Natural killer cell (primary cell): ENCODE measurements around the gene HUNK. TPM values are rescaled to one million over a fixed set of nuclear protein-coding genes. Genes with fewer than 3 reads are reported as not detected.

Source experiments
- ATAC-seq, 3 donors: fragments of 150-1000 bp in 2 of 3; fragments of 200-7000 bp in 1 of 3; cut with Tn5 transposase; 1 replicate in 1 of 3; 2 replicates in 2 of 3; pipeline ENCODE4 v1.10.0; 2021; ENCODE audit warnings: mild to moderate bottlenecking in 2 of 3, moderate library complexity in 2 of 3
- DNase-seq, 2 donors: peaks; one replicate each; pipeline versions ENCODE4 v3.0.0 to v3.0.0-alpha.2; 2013 to 2021; ENCODE audit warnings: mixed read lengths in 1 of 2
- H3K27ac ChIP-seq: one replicate; pipeline ENCODE4 v1.5.1; 2013; ENCODE audit warnings: mild to moderate bottlenecking, low read length
- H3K27me3 ChIP-seq: one replicate; pipeline ENCODE4 v1.6.1; 2013; ENCODE audit warnings: low read length; ENCODE audit not compliant: control insufficient read depth, insufficient read depth
- H3K36me3 ChIP-seq: one replicate; pipeline ENCODE4 v1.6.1; 2013; ENCODE audit warnings: low read length; ENCODE audit not compliant: control insufficient read depth, insufficient read depth
- H3K4me1 ChIP-seq: one replicate; pipeline ENCODE4 v1.6.1; 2013; ENCODE audit warnings: low read length; ENCODE audit not compliant: control insufficient read depth, insufficient read depth
- H3K4me3 ChIP-seq: one replicate; pipeline ENCODE4 v1.5.1; 2013; ENCODE audit warnings: low read length
- H3K9me3 ChIP-seq: one replicate; pipeline ENCODE4 v1.6.1; 2013; ENCODE audit warnings: low read length; ENCODE audit not compliant: control insufficient read depth, insufficient read depth
- H3K27ac Mint-ChIP-seq, 2 donors: one replicate each; pipeline ENCODE4 v1.8.0; 2022; ENCODE audit warnings: mild to moderate bottlenecking in 2 of 2, mixed read lengths in 2 of 2, moderate library complexity in 1 of 2
- H3K27me3 Mint-ChIP-seq, 2 donors: one replicate each; pipeline ENCODE4 v1.8.0; 2022; ENCODE audit warnings: low read depth in 2 of 2, mixed read lengths in 2 of 2
- H3K36me3 Mint-ChIP-seq: one replicate; pipeline ENCODE4 v1.8.0; 2022; ENCODE audit warnings: mixed read lengths
- H3K4me1 Mint-ChIP-seq, 2 donors: one replicate each; pipeline ENCODE4 v1.8.0; 2022; ENCODE audit warnings: mixed read lengths in 2 of 2
- H3K4me3 Mint-ChIP-seq: one replicate; pipeline ENCODE4 v1.8.0; 2022; ENCODE audit warnings: mild to moderate bottlenecking, moderate library complexity, mixed read lengths
- H3K9me3 Mint-ChIP-seq, 2 donors: one replicate each; pipeline ENCODE4 v1.8.0; 2022; ENCODE audit warnings: mixed read lengths in 2 of 2
- CTCF ChIP-seq: fragments of 200-600 bp; IDR thresholded peaks from one replicate; pipeline ENCODE4 v1.8.0; 2022; ENCODE audit warnings: antibody characterized with exemption
- whole genome bisulfite sequencing: methylation state at CpG from one replicate; pipeline ENCODE4 v1.1.7; 2013; ENCODE audit warnings: missing lambda C conversion rate; ENCODE audit not compliant: insufficient coverage; 5-methylcytosine and 5-hydroxymethylcytosine counted together
- intact Hi-C: fragments of 100-400 bp; cut with micrococcal nuclease; formaldehyde crosslinking; loops from one replicate; pipeline ENCODE4 v1.14.2; 2022
- total RNA-seq, 4 donors: library from RNA; stranded (reverse); fragments of 120-200 nt in 1 of 4; gene quantifications; one replicate each; pipeline versions ENCODE4 v1.2.3 to v1.2.4, GENCODE V29; 2013 to 2022

The HUNK gene
- total RNA-seq, 3 donors from 2014 or later (not counting 1 experiment from before 2014, with no cell fraction given), result not detected

- no peak for DNase-seq
- no peak for TF ChIP-seq CTCF
- Histone ChIP-seq H3K4me1 (no peaks in the 10 kb centered on the region), H3K27me3 (no peaks in the 10 kb centered on the region), H3K27ac (no peak overlapping the region), H3K36me3 (no peaks in the 10 kb centered on the region), H3K4me3 (no peak overlapping the region), H3K9me3 (no peaks in the 10 kb centered on the region)
- Mint-ChIP-seq H3K27me3 (peaks cover 0 to 10% of the 10 kb centered on the region in 2 donors), H3K9me3 (no peaks in the 10 kb centered on the region), H3K4me1 (no peaks in the 10 kb centered on the region), H3K27ac (no peak overlapping the region), H3K4me3 (no peak overlapping the region), H3K36me3 (no peaks in the 10 kb centered on the region)
- intact Hi-C loops, result no loop called here
- ATAC-seq, result no peak
- 88% methylated on average over 9 of the region's 11 CpGs for WGBS
Measured at GRCh38 chr21:32001390-32001789, 128.6 kb downstream of the HUNK start.

GRCh38 chr21:32003411-32003810 is 130.6 kb downstream of the HUNK start:
- ATAC-seq (no peak), DNase-seq (no peak)
- Mint-ChIP-seq H3K4me1 (no peaks in the 10 kb centered on the region), H3K4me3 (no peak overlapping the region), H3K9me3 (no peaks in the 10 kb centered on the region), H3K36me3 (no peaks in the 10 kb centered on the region), H3K27ac (no peak overlapping the region), H3K27me3 (peaks cover 2 to 10% of the 10 kb centered on the region in 2 donors)
- Histone ChIP-seq H3K4me3 (no peak overlapping the region), H3K9me3 (no peaks in the 10 kb centered on the region), H3K4me1 (no peaks in the 10 kb centered on the region), H3K27ac (no peak overlapping the region), H3K36me3 (no peaks in the 10 kb centered on the region), H3K27me3 (no peaks in the 10 kb centered on the region)
- TF ChIP-seq CTCF, result no peak
- intact Hi-C loops, result no loop called here
- WGBS, result 83% methylated on average over 2 of the region's 2 CpGs

GRCh38 chr21:32004291-32004690 is 131.5 kb downstream of the HUNK start:
- Histone ChIP-seq H3K36me3 (no peaks in the 10 kb centered on the region), H3K4me1 (no peaks in the 10 kb centered on the region), H3K27me3 (no peaks in the 10 kb centered on the region), H3K4me3 (no peak overlapping the region), H3K9me3 (no peaks in the 10 kb centered on the region), H3K27ac (no peak overlapping the region)
- intact Hi-C loops, result no loop called here
- Mint-ChIP-seq H3K4me1 (no peaks in the 10 kb centered on the region), H3K27ac (no peak overlapping the region), H3K4me3 (no peak overlapping the region), H3K36me3 (no peaks in the 10 kb centered on the region), H3K27me3 (peaks cover 8 to 10% of the 10 kb centered on the region in 2 donors), H3K9me3 (peaks cover 0 to 4% of the 10 kb centered on the region in 2 donors)
- TF ChIP-seq CTCF, result no peak
- WGBS, result 77% methylated on average over 3 of the region's 3 CpGs
- no peak for ATAC-seq
- no peak for DNase-seq

- no peak overlapping the region for H3K4me3 ChIP-seq
- H3K27ac ChIP-seq, result no peak overlapping the region
- 83% methylated on average over 5 of the region's 5 CpGs for WGBS
- Mint-ChIP-seq H3K27ac (no peak overlapping the region), H3K36me3 (no peaks in the 10 kb centered on the region), H3K4me1 (no peaks in the 10 kb centered on the region), H3K9me3 (peaks cover 0 to 4% of the 10 kb centered on the region in 2 donors), H3K27me3 (peaks cover 8 to 10% of the 10 kb centered on the region in 2 donors), H3K4me3 (no peak overlapping the region)
- no peak for DNase-seq
- no peaks in the 10 kb centered on the region for H3K4me1 ChIP-seq
- no peaks in the 10 kb centered on the region for H3K27me3 ChIP-seq
- H3K36me3 ChIP-seq, result no peaks in the 10 kb centered on the region
- H3K9me3 ChIP-seq, result no peaks in the 10 kb centered on the region
- no peak for TF ChIP-seq CTCF
- ATAC-seq, result no peak
- intact Hi-C loops, result no loop called here
Measured at GRCh38 chr21:32007456-32007855, 134.6 kb downstream of the HUNK start.
